HCT116 (cell line): ENCODE results near the gene PLEKHH2. TPM values are rescaled to one million over a fixed set of nuclear protein-coding genes. Genes with fewer than 3 reads are reported as not detected.

Source experiments
- ATAC-seq: fragments of 200-7000 bp; cut with Tn5 transposase; 2 replicates; pipeline ENCODE4 v1.9.1; 2020; ENCODE audit warnings: mild to moderate bottlenecking, moderate library complexity
- BruUV-seq: library from RNA; stranded (reverse); fragments of 400-500 nt; replicated peaks from 2 replicates; lab custom pipeline; 2021; lab: Mats Ljungman, UMichigan
- CTCF ChIA-PET: fragments of 300-600 bp; sonication (Branson Sonifier 250); formaldehyde crosslinking; loops from one replicate; lab custom pipeline; 2021; ENCODE audit warnings: antibody characterized with exemption; lab: Charles Lee
- POLR2A ChIA-PET: fragments of 300-600, 350-600 bp; sonication (Branson Sonifier 250); formaldehyde crosslinking; loops from one replicate; lab custom pipeline; 2021; ENCODE audit warnings: antibody characterized with exemption; lab: Charles Lee
- RAD21 ChIA-PET, 2 experiments: fragments of 300-600 bp; sonication (Branson Sonifier 250); formaldehyde crosslinking; loops; one replicate each; lab custom pipeline; 2023; ENCODE audit warnings: low total read pairs in 2 of 2; ENCODE audit not compliant: uncharacterized antibody in 2 of 2, unreplicated experiment in 2 of 2, low non-redundant PET in 1 of 2; lab: Charles Lee
- DNase-seq: peaks from one replicate; pipeline ENCODE4 v3.0.0-alpha.2; 2010; ENCODE audit warnings: low read depth, low spot score
- H2AFZ ChIP-seq: fragments of 200-600 bp; shearing (Covaris generic), sonication (generic); 2 replicates; pipeline ENCODE4 v1.6.1; 2017; ENCODE audit warnings: low read depth, mixed run types, mixed read lengths, antibody characterized with exemption, low read length; ENCODE audit not compliant: poor library complexity, severe bottlenecking
- H3K27ac ChIP-seq: 2 replicates; pipeline ENCODE4 v1.5.1; 2012; ENCODE audit warnings: low read depth, low read length
- H3K27me3 ChIP-seq: fragments of 200-600 bp; sonication (generic); 2 replicates; pipeline ENCODE4 v1.6.1; 2016; ENCODE audit warnings: mixed run types, low read length, mixed read lengths; ENCODE audit not compliant: insufficient read depth
- H3K36me3 ChIP-seq, 2 experiments: fragments of 200-500 bp in 1 of 2; fragments of 200-600 bp in 1 of 2; sonication (Bioruptor generic) in 1 of 2; sonication (generic) in 1 of 2; 2 replicates each; pipeline versions ENCODE4 v1.5.1 to v1.6.1; 2014 to 2016; ENCODE audit warnings: low read length in 2 of 2, inconsistent platforms in 1 of 2, mixed read lengths in 1 of 2, mixed run types in 1 of 2; ENCODE audit not compliant: insufficient read depth in 2 of 2, control insufficient read depth in 1 of 2
- H3K4me1 ChIP-seq, 2 experiments: fragments of 200-600 bp in 1 of 2; sonication (generic) in 1 of 2; 2 replicates each; pipeline versions ENCODE4 v1.5.1 to v1.6.1; 2012 to 2017; ENCODE audit warnings: low read length in 2 of 2, inconsistent platforms in 1 of 2, mild to moderate bottlenecking in 1 of 2, mixed read lengths in 1 of 2, mixed run types in 1 of 2, moderate library complexity in 1 of 2; ENCODE audit not compliant: insufficient read depth in 2 of 2, control insufficient read depth in 1 of 2
- H3K4me2 ChIP-seq: fragments of 200-600 bp; sonication (generic); 2 replicates; pipeline ENCODE4 v1.6.1; 2017; ENCODE audit warnings: mixed run types, low read length, mixed read lengths
- H3K4me3 ChIP-seq, 2 experiments: fragments of 200-600 bp in 1 of 2; sonication (generic) in 1 of 2; replicated peaks in 1 of 2; 2 replicates each; pipeline ENCODE4 v1.5.1; 2011 to 2016; ENCODE audit warnings: low read length in 2 of 2, control low read depth in 1 of 2, low read depth in 1 of 2, mild to moderate bottlenecking in 1 of 2, mixed read lengths in 1 of 2, mixed run types in 1 of 2
- H3K79me2 ChIP-seq: fragments of 200-600 bp; sonication (generic); 2 replicates; pipeline ENCODE4 v1.6.1; 2017; ENCODE audit warnings: mild to moderate bottlenecking, mixed run types, low read length, moderate library complexity, mixed read lengths; ENCODE audit not compliant: insufficient read depth
- H3K9ac ChIP-seq: fragments of 200-600 bp; sonication (generic); 2 replicates; pipeline ENCODE4 v1.6.1; 2016; ENCODE audit warnings: low read length, mixed read lengths
- H3K9me2 ChIP-seq: fragments of 200-600 bp; sonication (generic), shearing (Covaris generic); 2 replicates; pipeline ENCODE4 v1.6.1; 2017; ENCODE audit warnings: mixed run types, mild to moderate bottlenecking, moderate library complexity; ENCODE audit not compliant: insufficient read depth
- H3K9me3 ChIP-seq, 2 experiments: fragments of 200-500 bp in 1 of 2; fragments of 200-600 bp in 1 of 2; sonication (Bioruptor generic) in 1 of 2; sonication (generic) in 1 of 2; 2 replicates each; pipeline ENCODE4 v1.6.1; 2014 to 2017; ENCODE audit warnings: low read length in 2 of 2, mixed read lengths in 2 of 2, inconsistent platforms in 1 of 2, low read depth in 1 of 2, mild to moderate bottlenecking in 1 of 2, mixed run types in 1 of 2, moderate library complexity in 1 of 2; ENCODE audit not compliant: control insufficient read depth in 1 of 2, insufficient read depth in 1 of 2
- H4K20me1 ChIP-seq: fragments of 200-600 bp; sonication (generic), shearing (Covaris generic); 2 replicates; pipeline ENCODE4 v1.6.1; 2017; ENCODE audit warnings: mixed run types, mild to moderate bottlenecking, moderate library complexity; ENCODE audit not compliant: insufficient read depth
- CBX3 ChIP-seq: IDR thresholded peaks from 2 replicates; pipeline ENCODE4 v1.6.1; 2012; ENCODE audit warnings: low read depth
- CTCF ChIP-seq, 3 experiments: fragments of 200-600 bp in 1 of 3; sonication (generic) in 1 of 3; IDR thresholded peaks in 2 of 3; conservative IDR thresholded peaks in 1 of 3; 2 replicates each; pipeline ENCODE4 v1.5.1; 2012 to 2017; ENCODE audit warnings: low read depth in 2 of 3, low read length in 2 of 3, antibody characterized with exemption in 1 of 3, borderline replicate concordance in 1 of 3, control low read depth in 1 of 3, mild to moderate bottlenecking in 1 of 3, mixed read lengths in 1 of 3, mixed run types in 1 of 3, moderate library complexity in 1 of 3; ENCODE audit not compliant: insufficient read depth in 1 of 3
- EGR1 ChIP-seq: IDR thresholded peaks from 2 replicates; pipeline ENCODE4 v1.6.1; 2012; ENCODE audit warnings: low read depth
- FOSL1 ChIP-seq: IDR thresholded peaks from 2 replicates; pipeline ENCODE4 v1.6.1; 2012; ENCODE audit warnings: low read depth
- JUND ChIP-seq: IDR thresholded peaks from 2 replicates; pipeline ENCODE4 v1.6.1; 2012
- RAD21 ChIP-seq: IDR thresholded peaks from 2 replicates; pipeline ENCODE4 v1.6.1; 2012; ENCODE audit warnings: low read depth, mild to moderate bottlenecking
- REST ChIP-seq: IDR thresholded peaks from 2 replicates; pipeline ENCODE4 v1.6.1; 2012; ENCODE audit warnings: low read depth
- SP1 ChIP-seq: IDR thresholded peaks from 2 replicates; pipeline ENCODE4 v1.6.1; 2012; ENCODE audit warnings: low read depth
- TCF7L2 ChIP-seq: IDR thresholded peaks from 2 replicates; pipeline ENCODE4 v1.7.0; 2011; ENCODE audit warnings: borderline replicate concordance, inconsistent platforms; ENCODE audit not compliant: insufficient read depth, insufficient read length; ENCODE audit errors: extremely low read depth
- ZFX ChIP-seq: fragments of 450-650 bp; IDR thresholded peaks from 2 replicates; pipeline ENCODE4 v1.6.1; 2017
- intact Hi-C: fragments of 100-400 bp; cut with micrococcal nuclease; formaldehyde crosslinking; loops from 2 replicates; pipeline ENCODE4 v1.10.0; 2022
- total RNA-seq: library from RNA; stranded (reverse); gene quantifications from one replicate; pipeline ENCODE4 v1.2.1, GENCODE V29; 2021; ENCODE audit not compliant: unreplicated experiment
- TF ChIP-seq, protein P1 (sequence below): IDR thresholded peaks from 2 replicates; pipeline ENCODE4 v1.6.1; 2011; ENCODE audit warnings: mild to moderate bottlenecking, low read length, moderate library complexity; ENCODE audit not compliant: insufficient replicate concordance; ENCODE audit errors: extremely low read depth

The PLEKHH2 gene
- total RNA-seq, 1 experiment from 2014 or later, result 7.8 TPM

GRCh38 chr2:43766006-43766405 is 128.9 kb downstream of the PLEKHH2 start:
- no peaks in the 10 kb centered on the region for H3K9me3 ChIP-seq
- no peaks in the 10 kb centered on the region for H3K4me1 ChIP-seq
- H4K20me1 ChIP-seq, result no peaks in the 10 kb centered on the region
- no peak overlapping the region for H3K9ac ChIP-seq
- no peak for ATAC-seq
- no peaks in the 10 kb centered on the region for H3K27me3 ChIP-seq
- no peak overlapping the region for H2AFZ ChIP-seq
- H3K36me3 ChIP-seq, result no peaks in the 10 kb centered on the region
- H3K9me2 ChIP-seq, result no peaks in the 10 kb centered on the region
- intact Hi-C loops, result no loop called here
- H3K27ac ChIP-seq, result no peak overlapping the region
- CTCF ChIA-PET, result no interaction called here
- no peaks in the 10 kb centered on the region for H3K79me2 ChIP-seq
- DNase-seq, result no peak
- POLR2A ChIA-PET, result no interaction called here
- TF ChIP-seq ZFX (no peak), REST (no peak), SP1 (no peak), RAD21 (no peak), CBX3 (no peak), CTCF (IDR thresholded peaks at IDR 0.05 in 2 of 3, conservative IDR thresholded peaks at IDR 0.05 in 1 of 3; ENCODE audit: borderline replicate concordance in 1 of 3, insufficient read depth in 1 of 3, low read depth in 2 of 3, low read length in 2 of 3) (no peak), EGR1 (no peak), FOSL1 (no peak), JUND (no peak), TCF7L2 (no peak)
- TF ChIP-seq, protein P1, sequence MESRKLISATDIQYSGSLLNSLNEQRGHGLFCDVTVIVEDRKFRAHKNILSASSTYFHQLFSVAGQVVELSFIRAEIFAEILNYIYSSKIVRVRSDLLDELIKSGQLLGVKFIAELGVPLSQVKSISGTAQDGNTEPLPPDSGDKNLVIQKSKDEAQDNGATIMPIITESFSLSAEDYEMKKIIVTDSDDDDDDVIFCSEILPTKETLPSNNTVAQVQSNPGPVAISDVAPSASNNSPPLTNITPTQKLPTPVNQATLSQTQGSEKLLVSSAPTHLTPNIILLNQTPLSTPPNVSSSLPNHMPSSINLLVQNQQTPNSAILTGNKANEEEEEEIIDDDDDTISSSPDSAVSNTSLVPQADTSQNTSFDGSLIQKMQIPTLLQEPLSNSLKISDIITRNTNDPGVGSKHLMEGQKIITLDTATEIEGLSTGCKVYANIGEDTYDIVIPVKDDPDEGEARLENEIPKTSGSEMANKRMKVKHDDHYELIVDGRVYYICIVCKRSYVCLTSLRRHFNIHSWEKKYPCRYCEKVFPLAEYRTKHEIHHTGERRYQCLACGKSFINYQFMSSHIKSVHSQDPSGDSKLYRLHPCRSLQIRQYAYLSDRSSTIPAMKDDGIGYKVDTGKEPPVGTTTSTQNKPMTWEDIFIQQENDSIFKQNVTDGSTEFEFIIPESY, result no peak
- no TSS peak for BruUV-seq
- RAD21 ChIA-PET, result no interaction called here
- H3K4me2 ChIP-seq, result no peak overlapping the region
- no peak overlapping the region for H3K4me3 ChIP-seq
